HL-60 (cell line): ENCODE data around the gene FCHO2.

Source experiments
- DNase-seq, 2 experiments: peaks; one replicate each; pipeline ENCODE4 v3.0.0-alpha.2; 2010 to 2020; ENCODE audit warnings: low read depth in 1 of 2, low spot score in 1 of 2
- H3K27ac ChIP-seq: fragments of 250-450 bp; sonication (Bioruptor Pico); replicated peaks from 2 replicates; pipeline ENCODE4 v1.5.1; 2020; ENCODE audit warnings: mild to moderate bottlenecking, moderate library complexity
- H3K27me3 ChIP-seq: fragments of 250-450 bp; sonication (Bioruptor Pico); 2 replicates; pipeline ENCODE4 v1.5.1; 2021; ENCODE audit warnings: mild to moderate bottlenecking, moderate library complexity; ENCODE audit not compliant: insufficient read depth, poor library complexity, severe bottlenecking
- H3K4me3 ChIP-seq: replicated peaks from 2 replicates; pipeline ENCODE4 v1.5.1; 2011; ENCODE audit warnings: mild to moderate bottlenecking, control low read depth, low read length; ENCODE audit not compliant: insufficient read depth
- GABPA ChIP-seq: IDR thresholded peaks from 2 replicates; pipeline ENCODE4 v1.6.1; 2012; ENCODE audit warnings: low read depth
- POLR2AphosphoS5 ChIP-seq: IDR thresholded peaks from 2 replicates; pipeline ENCODE4 v1.6.1; 2012; ENCODE audit warnings: low read depth
- SPI1 ChIP-seq: IDR thresholded peaks from 2 replicates; pipeline ENCODE4 v1.6.1; 2012; ENCODE audit warnings: low read depth, mild to moderate bottlenecking, borderline replicate concordance
- TF ChIP-seq, protein P1 (sequence below): IDR thresholded peaks from one replicate; pipeline ENCODE4 v1.5.1; 2011; ENCODE audit warnings: low read length, control low read depth, inconsistent platforms; ENCODE audit not compliant: insufficient read depth
- TF ChIP-seq, protein P2 (sequence below): IDR thresholded peaks from 2 replicates; pipeline ENCODE4 v1.6.1; 2012; ENCODE audit warnings: low read depth; ENCODE audit not compliant: insufficient replicate concordance

FCHO2 gene

DNA sequence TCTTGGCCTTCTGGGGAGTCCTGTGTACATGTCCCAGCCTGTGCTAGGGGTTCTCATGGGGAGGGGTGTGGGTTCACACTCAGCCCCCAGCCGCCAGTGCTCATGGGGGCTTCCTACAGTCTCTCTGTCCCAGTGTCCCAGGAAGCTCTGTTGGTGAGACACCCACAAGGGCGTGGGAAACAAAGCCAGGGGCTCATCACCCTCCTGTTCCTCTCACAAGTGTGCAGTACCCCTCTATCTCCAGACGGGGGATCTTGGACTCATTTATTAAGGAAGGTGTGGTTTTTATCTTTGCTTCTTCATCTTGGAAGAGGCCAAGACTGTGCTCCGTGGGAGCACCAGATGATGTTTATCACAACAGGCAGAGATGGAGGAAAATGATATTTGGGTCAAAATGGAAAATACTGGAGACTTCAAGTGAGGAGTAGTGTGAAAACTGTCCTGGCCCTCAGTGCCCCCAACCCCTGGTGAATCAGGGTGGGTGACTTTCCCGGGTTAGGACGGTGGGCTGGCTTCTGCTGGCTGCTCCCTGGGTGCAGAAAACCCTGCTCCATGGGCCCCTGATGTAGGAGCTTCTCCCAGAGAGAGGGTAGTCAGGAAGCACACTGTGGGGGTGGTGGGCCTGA, 179.7 kb downstream of the FCHO2 start:
- Histone ChIP-seq H3K27ac (no peak overlapping the region), H3K4me3 (no peak overlapping the region), H3K27me3 (no peaks in the 10 kb centered on the region)
- TF ChIP-seq SPI1, result no peak
- TF ChIP-seq, protein P1, sequence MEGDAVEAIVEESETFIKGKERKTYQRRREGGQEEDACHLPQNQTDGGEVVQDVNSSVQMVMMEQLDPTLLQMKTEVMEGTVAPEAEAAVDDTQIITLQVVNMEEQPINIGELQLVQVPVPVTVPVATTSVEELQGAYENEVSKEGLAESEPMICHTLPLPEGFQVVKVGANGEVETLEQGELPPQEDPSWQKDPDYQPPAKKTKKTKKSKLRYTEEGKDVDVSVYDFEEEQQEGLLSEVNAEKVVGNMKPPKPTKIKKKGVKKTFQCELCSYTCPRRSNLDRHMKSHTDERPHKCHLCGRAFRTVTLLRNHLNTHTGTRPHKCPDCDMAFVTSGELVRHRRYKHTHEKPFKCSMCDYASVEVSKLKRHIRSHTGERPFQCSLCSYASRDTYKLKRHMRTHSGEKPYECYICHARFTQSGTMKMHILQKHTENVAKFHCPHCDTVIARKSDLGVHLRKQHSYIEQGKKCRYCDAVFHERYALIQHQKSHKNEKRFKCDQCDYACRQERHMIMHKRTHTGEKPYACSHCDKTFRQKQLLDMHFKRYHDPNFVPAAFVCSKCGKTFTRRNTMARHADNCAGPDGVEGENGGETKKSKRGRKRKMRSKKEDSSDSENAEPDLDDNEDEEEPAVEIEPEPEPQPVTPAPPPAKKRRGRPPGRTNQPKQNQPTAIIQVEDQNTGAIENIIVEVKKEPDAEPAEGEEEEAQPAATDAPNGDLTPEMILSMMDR, result no peak
- TF ChIP-seq GABPA, result no peak
- TF ChIP-seq POLR2AphosphoS5, result no peak
- TF ChIP-seq, protein P2, sequence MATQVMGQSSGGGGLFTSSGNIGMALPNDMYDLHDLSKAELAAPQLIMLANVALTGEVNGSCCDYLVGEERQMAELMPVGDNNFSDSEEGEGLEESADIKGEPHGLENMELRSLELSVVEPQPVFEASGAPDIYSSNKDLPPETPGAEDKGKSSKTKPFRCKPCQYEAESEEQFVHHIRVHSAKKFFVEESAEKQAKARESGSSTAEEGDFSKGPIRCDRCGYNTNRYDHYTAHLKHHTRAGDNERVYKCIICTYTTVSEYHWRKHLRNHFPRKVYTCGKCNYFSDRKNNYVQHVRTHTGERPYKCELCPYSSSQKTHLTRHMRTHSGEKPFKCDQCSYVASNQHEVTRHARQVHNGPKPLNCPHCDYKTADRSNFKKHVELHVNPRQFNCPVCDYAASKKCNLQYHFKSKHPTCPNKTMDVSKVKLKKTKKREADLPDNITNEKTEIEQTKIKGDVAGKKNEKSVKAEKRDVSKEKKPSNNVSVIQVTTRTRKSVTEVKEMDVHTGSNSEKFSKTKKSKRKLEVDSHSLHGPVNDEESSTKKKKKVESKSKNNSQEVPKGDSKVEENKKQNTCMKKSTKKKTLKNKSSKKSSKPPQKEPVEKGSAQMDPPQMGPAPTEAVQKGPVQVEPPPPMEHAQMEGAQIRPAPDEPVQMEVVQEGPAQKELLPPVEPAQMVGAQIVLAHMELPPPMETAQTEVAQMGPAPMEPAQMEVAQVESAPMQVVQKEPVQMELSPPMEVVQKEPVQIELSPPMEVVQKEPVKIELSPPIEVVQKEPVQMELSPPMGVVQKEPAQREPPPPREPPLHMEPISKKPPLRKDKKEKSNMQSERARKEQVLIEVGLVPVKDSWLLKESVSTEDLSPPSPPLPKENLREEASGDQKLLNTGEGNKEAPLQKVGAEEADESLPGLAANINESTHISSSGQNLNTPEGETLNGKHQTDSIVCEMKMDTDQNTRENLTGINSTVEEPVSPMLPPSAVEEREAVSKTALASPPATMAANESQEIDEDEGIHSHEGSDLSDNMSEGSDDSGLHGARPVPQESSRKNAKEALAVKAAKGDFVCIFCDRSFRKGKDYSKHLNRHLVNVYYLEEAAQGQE, result no peak
- no peak for DNase-seq

DNA sequence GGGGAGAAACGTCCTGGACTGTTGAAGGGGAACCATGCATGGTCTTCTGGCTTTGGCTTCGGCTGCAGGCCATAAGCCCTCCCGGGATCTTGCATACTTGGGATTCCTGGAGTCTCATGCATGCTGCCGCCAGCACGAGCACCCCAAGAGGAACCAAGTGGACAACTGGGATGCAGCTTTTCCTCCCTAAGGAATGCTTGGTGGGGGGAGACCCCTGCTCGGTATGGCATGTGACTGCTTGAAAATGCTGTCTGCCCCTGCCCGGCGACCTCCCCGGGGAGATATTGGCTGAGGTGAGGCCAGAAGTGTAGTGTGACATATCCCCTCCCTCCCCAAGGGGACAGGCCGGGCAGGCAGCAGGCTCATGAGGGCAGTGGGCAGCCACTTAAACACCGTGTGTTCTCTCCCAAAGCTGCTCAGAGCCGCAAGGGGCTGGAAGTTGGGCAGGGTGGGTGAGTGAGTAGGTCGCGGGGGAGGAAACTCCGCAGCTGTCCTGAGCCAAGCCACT, 180.3 kb downstream of the FCHO2 start:
- no peak for DNase-seq
- no peaks in the 10 kb centered on the region for H3K27me3 ChIP-seq
- H3K4me3 ChIP-seq, result no peak overlapping the region
- no peak overlapping the region for H3K27ac ChIP-seq
- TF ChIP-seq, protein P1, result no peak

DNA sequence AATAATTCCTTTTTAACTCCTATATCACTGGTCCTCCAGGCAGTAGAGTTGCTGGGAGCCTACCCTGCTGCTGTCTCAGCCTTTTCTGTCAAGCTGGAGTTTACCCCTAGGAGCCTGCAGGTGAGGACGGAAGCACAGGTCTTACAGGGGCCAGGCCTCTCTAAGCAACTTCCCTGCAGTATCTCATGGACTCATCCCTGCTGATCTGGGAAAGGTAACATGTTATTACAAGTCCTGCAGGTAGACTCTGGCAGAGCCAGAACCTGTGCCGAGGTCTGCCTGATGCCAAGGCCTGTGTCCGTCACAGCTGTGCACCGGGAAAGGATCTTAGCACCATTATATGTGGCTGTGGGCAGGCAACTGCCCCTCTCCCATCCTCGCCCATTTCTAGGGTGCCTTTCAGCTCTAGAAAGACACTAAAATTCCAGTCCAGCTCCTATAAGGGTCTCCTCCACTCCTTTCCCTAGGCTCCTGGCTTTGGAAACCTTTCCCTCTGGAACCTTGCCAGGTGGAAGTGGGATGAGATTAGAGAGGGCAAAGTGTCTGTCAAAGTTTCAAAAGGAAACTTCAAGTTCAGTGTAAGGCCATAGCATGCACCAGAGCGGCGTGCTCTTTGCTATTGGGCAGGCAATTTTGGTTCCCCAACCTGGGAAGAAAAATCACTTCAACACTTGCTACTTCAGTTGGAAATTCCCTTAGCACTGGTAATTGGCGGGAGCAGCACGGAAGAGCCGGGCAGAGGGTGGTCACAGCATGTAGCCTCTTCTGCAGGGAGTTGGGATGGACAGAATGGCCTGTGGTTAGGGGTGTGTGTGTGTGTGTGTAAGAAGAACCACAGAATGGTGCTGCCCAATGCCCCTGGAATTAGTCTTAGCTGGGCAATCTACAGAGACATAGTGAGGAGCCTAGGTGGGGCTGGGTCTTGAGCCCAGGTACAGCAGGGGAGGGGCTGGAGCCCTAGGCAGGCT, 182.0 kb downstream of the FCHO2 start:
- TF ChIP-seq, protein P2, result no peak
- TF ChIP-seq, protein P1, result no peak
- TF ChIP-seq POLR2AphosphoS5 (no peak), SPI1 (no peak), GABPA (no peak)
- no peaks in the 10 kb centered on the region for H3K27me3 ChIP-seq
- H3K27ac ChIP-seq, result no peak overlapping the region
- no peak overlapping the region for H3K4me3 ChIP-seq
- no peak for DNase-seq
